A549 (cell line): ENCODE data around the gene PAX3. TPM values are rescaled to one million over a fixed set of nuclear protein-coding genes. Genes with fewer than 3 reads are reported as not detected.

Experiments
- ATAC-seq, 2 experiments: fragments of 200-7000 bp in 1 of 2; fragments of >200 bp in 1 of 2; cut with Nextera tagmentation in 1 of 2; cut with Tn5 transposase in 1 of 2; 3 replicates each; pipeline versions ENCODE4 v1.8.0 to v1.9.1; 2018 to 2020; ENCODE audit warnings: mild to moderate bottlenecking in 1 of 2, moderate library complexity in 1 of 2
- CTCF ChIA-PET: fragments of 300-600 bp; sonication (Branson Sonifier 250); formaldehyde crosslinking; extraction: SDS; loops from one replicate; lab custom pipeline; 2021; ENCODE audit warnings: antibody characterized with exemption, inconsistent platforms; lab: Yijun Ruan, JAX
- POLR2A ChIA-PET: fragments of 350-600 bp; formaldehyde crosslinking; extraction: SDS; loops from one replicate; lab custom pipeline; 2021; ENCODE audit warnings: antibody characterized with exemption, inconsistent platforms; lab: Yijun Ruan, JAX
- DNase-seq, 2 experiments: peaks; one replicate each; pipeline versions ENCODE4 v3.0.0 to v3.0.0-alpha.2; 2011 to 2016; ENCODE audit warnings: low read depth in 1 of 2, low spot score in 1 of 2
- FAIRE-seq: peaks from 2 replicates; lab custom pipeline; 2011; peaks lifted over from hg19 to GRCh38; lab: Jason Lieb, UNC
- H3K27ac ChIP-seq, 2 experiments: fragments of >200 bp; sonication (Bioruptor Twin); formaldehyde crosslinking; 3 replicates each; pipeline ENCODE4 v1.5.1; 2016 to 2017
- H3K4me1 ChIP-seq: fragments of >200 bp; sonication (Bioruptor Twin); formaldehyde crosslinking; 3 replicates; pipeline ENCODE4 v1.6.1; 2016
- H3K4me2 ChIP-seq: fragments of >200 bp; sonication (Bioruptor Twin); formaldehyde crosslinking; 3 replicates; pipeline ENCODE4 v1.6.1; 2016
- H3K4me3 ChIP-seq: fragments of >200 bp; sonication (Bioruptor Twin); formaldehyde crosslinking; 3 replicates; pipeline ENCODE4 v1.5.1; 2016
- H3K9me3 ChIP-seq: fragments of >200 bp; sonication (Bioruptor Twin); formaldehyde crosslinking; 3 replicates; pipeline ENCODE4 v1.6.1; 2016
- ATOH8 ChIP-seq: fragments of 250-450 bp; sonication (Bioruptor Pico); IDR thresholded peaks from 2 replicates; pipeline ENCODE4 v1.5.0; 2020; ENCODE audit warnings: low read depth, mild to moderate bottlenecking, moderate library complexity
- BHLHE40 ChIP-seq: IDR thresholded peaks from 2 replicates; pipeline ENCODE4 v1.6.1; 2012; ENCODE audit warnings: low read depth, low read length, inconsistent platforms
- CBX8 ChIP-seq: fragments of 200-600 bp; sonication (generic); IDR thresholded peaks from 2 replicates; pipeline ENCODE4 v1.6.1; 2016
- CHD4 ChIP-seq: fragments of 200-600 bp; sonication (generic); IDR thresholded peaks from 2 replicates; pipeline ENCODE4 v1.6.1; 2016; ENCODE audit warnings: antibody characterized with exemption, mild to moderate bottlenecking, borderline replicate concordance
- CTCF ChIP-seq: fragments of >200 bp; sonication (Bioruptor Twin); formaldehyde crosslinking; IDR thresholded peaks from 3 replicates; pipeline ENCODE4 v1.5.1; 2016
- EHMT2 ChIP-seq: fragments of 200-600 bp; sonication (generic); IDR thresholded peaks from 2 replicates; pipeline ENCODE4 v1.6.1; 2016; ENCODE audit warnings: antibody characterized with exemption, low read depth, mild to moderate bottlenecking, moderate library complexity
- FOSL2 ChIP-seq, 2 experiments: fragments of 450-650 bp in 1 of 2; fragments of >200 bp in 1 of 2; sonication (Bioruptor Twin) in 1 of 2; formaldehyde crosslinking; IDR thresholded peaks; 2 replicates each; pipeline versions ENCODE4 v1.5.0 to v1.6.1; 2016 to 2020; ENCODE audit warnings: mild to moderate bottlenecking in 1 of 2, moderate library complexity in 1 of 2
- GATA3 ChIP-seq: IDR thresholded peaks from 2 replicates; pipeline ENCODE4 v1.6.1; 2012; ENCODE audit warnings: borderline replicate concordance
- HMGXB4 ChIP-seq: fragments of 250-450 bp; sonication (Bioruptor Pico); IDR thresholded peaks from 2 replicates; pipeline ENCODE4 v1.5.0; 2021; ENCODE audit warnings: mild to moderate bottlenecking, moderate library complexity, borderline replicate concordance
- HOXB13 ChIP-seq: fragments of 250-450 bp; sonication (Bioruptor Pico); IDR thresholded peaks from 2 replicates; pipeline ENCODE4 v1.5.0; 2020; ENCODE audit warnings: low read depth, mild to moderate bottlenecking, moderate library complexity
- MAFK ChIP-seq: fragments of 450-650 bp; IDR thresholded peaks from 2 replicates; pipeline ENCODE4 v1.6.1; 2014; ENCODE audit not compliant: partially characterized antibody
- MAZ ChIP-seq: fragments of 150-350 bp; IDR thresholded peaks from 2 replicates; pipeline ENCODE4 v1.6.1; 2014; ENCODE audit warnings: antibody characterized with exemption, low read depth, low read length, borderline replicate concordance
- NFE2L2 ChIP-seq: fragments of 150-350 bp; conservative IDR thresholded peaks from 2 replicates; pipeline ENCODE4 v1.6.1; 2014; ENCODE audit warnings: low read length
- POLR2AphosphoS2 ChIP-seq: conservative IDR thresholded peaks from 2 replicates; pipeline ENCODE4 v1.6.1; 2012; ENCODE audit warnings: low read length, improper control_type of control experiment, inconsistent platforms
- RARB ChIP-seq: fragments of 250-450 bp; sonication (Bioruptor Pico); IDR thresholded peaks from 2 replicates; pipeline ENCODE4 v1.8.0; 2021; ENCODE audit warnings: mild to moderate bottlenecking, moderate library complexity
- RCOR1 ChIP-seq: fragments of 150-350 bp; IDR thresholded peaks from 2 replicates; pipeline ENCODE4 v1.6.1; 2014; ENCODE audit warnings: antibody characterized with exemption, low read length, low read depth
- REST ChIP-seq: fragments of 200-600 bp; sonication (generic); IDR thresholded peaks from 2 replicates; pipeline ENCODE4 v1.6.1; 2016; ENCODE audit warnings: antibody characterized with exemption, mild to moderate bottlenecking, moderate library complexity
- RFX5 ChIP-seq: fragments of 450-650 bp; IDR thresholded peaks from 2 replicates; pipeline ENCODE4 v1.7.1; 2014; ENCODE audit warnings: antibody characterized with exemption, mild to moderate bottlenecking, moderate library complexity
- SREBF2 ChIP-seq: fragments of 450-650 bp; IDR thresholded peaks from 2 replicates; pipeline ENCODE4 v1.6.1; 2014; ENCODE audit warnings: mild to moderate bottlenecking, moderate library complexity
- TP53 ChIP-seq: fragments of 250-450 bp; sonication (Bioruptor Pico); IDR thresholded peaks from 2 replicates; pipeline ENCODE4 v1.5.0; 2021; ENCODE audit warnings: mild to moderate bottlenecking, moderate library complexity
- ZSCAN20 ChIP-seq: fragments of 250-450 bp; sonication (Bioruptor Pico); IDR thresholded peaks from 2 replicates; pipeline ENCODE4 v1.8.0; 2022; ENCODE audit warnings: mild to moderate bottlenecking, moderate library complexity
- WGBS: methylation state at CpG from one replicate; pipeline ENCODE4 v1.1.6; 2017; ENCODE audit errors: missing lambda C conversion rate; 5-methylcytosine and 5-hydroxymethylcytosine counted together
- polyA plus RNA-seq, 4 experiments: library from polyadenylated mRNA; depleted of rRNA in 3 of 4; stranded (reverse); fragments of >200 nt; fragmentation: RNase III in 1 of 4; extraction: RNeasy Plus Mini Kit Qiagen cat#74134 plus additional on column Dnase treatment in 1 of 4; gene quantifications; 2 replicates in 3 of 4; 3 replicates in 1 of 4; pipeline ENCODE4 v1.2.3, GENCODE V29; 2011 to 2017

PAX3 gene
- polyA plus RNA-seq, 2 of the 4 experiments (the other 2 are of a cell fraction): not detected

GRCh38 chr2:222313816-222314215, 15.0 kb upstream of the PAX3 start:
- no peak for FAIRE-seq
- no peak for DNase-seq
- POLR2A ChIA-PET: no interaction called here
- no peak overlapping the region for H3K27ac ChIP-seq
- CTCF ChIA-PET: interaction anchor here (1.1 to 1.3 kb wide), 2 partner anchors 21 to 247 kb away, joined by 3 read pairs; no protein-coding TSS in a partner anchor
- H3K4me2 ChIP-seq: no peak overlapping the region
- H3K4me1 ChIP-seq: peaks cover 4% of the 10 kb centered on the region
- no peaks in the 10 kb centered on the region for H3K9me3 ChIP-seq
- no peak overlapping the region for H3K4me3 ChIP-seq
- TF ChIP-seq MAFK: no peak
- TF ChIP-seq RCOR1: no peak
- TF ChIP-seq RFX5: no peak
- no peak for TF ChIP-seq HMGXB4 (CRISPR knock-in tag)
- TF ChIP-seq NFE2L2: no peak
- no peak for TF ChIP-seq CBX8
- no peak for TF ChIP-seq MAZ
- no peak for TF ChIP-seq REST
- no peak for TF ChIP-seq FOSL2 (IDR thresholded peaks at IDR 0.05)
- TF ChIP-seq FOSL2 (CRISPR knock-in tag; IDR thresholded peaks at IDR 0.05): no peak
- TF ChIP-seq CTCF: no peak
- no peak for TF ChIP-seq SREBF2
- TF ChIP-seq POLR2AphosphoS2: no peak
- TF ChIP-seq RARB (CRISPR knock-in tag): no peak
- no peak for TF ChIP-seq GATA3
- ATAC-seq: no peak

GRCh38 chr2:222311978-222312738, 13.4 kb upstream of the PAX3 start:
- TF ChIP-seq BHLHE40 (no peak), ATOH8 (CRISPR knock-in tag) (no peak), HOXB13 (no peak), POLR2AphosphoS2 (no peak), EHMT2 (no peak), MAFK (no peak), ZSCAN20 (CRISPR knock-in tag) (no peak), CHD4 (no peak), TP53 (CRISPR knock-in tag) (no peak)
- no peak for DNase-seq
- WGBS: 57% methylated on average over 38 of the region's 48 CpGs
- Histone ChIP-seq H3K4me3 (no peak overlapping the region), H3K27ac (no peak overlapping the region), H3K4me2 (no peak overlapping the region), H3K9me3 (no peaks in the 10 kb centered on the region), H3K4me1 (no peaks in the 10 kb centered on the region)
- no peak for FAIRE-seq
- ChIA-PET CTCF (interaction anchor here (0.9 kb wide), 1 partner anchor 9 kb away, joined by 3 read pairs; no protein-coding TSS in a partner anchor), POLR2A (no interaction called here)
- ATAC-seq: no peak
